WI38 (cell line): ENCODE data around the gene SPRR4.

Experiments used
- H3K4me3 ChIP-seq: 2 replicates; pipeline ENCODE4 v1.5.1; 2011; ENCODE audit warnings: low read depth, mild to moderate bottlenecking, control low read depth, low read length
- TF ChIP-seq, protein P1 (sequence below): IDR thresholded peaks from 2 replicates; pipeline ENCODE4 v1.5.1; 2012; ENCODE audit warnings: low read depth, mild to moderate bottlenecking, control low read depth, low read length

SPRR4 gene

DNA sequence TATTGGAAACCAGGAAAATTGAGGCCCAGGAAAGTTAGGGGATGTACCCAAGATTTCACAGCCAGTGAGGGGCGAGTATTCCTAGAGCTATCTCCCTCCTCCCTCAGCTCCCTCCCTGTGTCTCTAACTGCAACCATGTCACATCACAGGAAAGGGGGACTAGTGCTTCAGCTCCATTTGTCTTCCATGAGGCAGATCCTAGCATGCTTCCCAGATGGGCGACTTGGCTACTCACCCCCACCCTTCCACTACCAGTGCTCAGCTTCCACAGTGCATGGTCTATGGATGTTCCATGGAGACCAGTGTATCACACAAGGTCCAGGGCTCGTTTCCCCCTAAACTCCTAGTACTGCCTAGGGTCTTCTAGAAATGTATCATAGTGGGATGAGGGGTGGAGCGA lies 4.6 kb upstream of the SPRR4 start:
- H3K4me3 ChIP-seq: no peak overlapping the region
- TF ChIP-seq, protein P1, sequence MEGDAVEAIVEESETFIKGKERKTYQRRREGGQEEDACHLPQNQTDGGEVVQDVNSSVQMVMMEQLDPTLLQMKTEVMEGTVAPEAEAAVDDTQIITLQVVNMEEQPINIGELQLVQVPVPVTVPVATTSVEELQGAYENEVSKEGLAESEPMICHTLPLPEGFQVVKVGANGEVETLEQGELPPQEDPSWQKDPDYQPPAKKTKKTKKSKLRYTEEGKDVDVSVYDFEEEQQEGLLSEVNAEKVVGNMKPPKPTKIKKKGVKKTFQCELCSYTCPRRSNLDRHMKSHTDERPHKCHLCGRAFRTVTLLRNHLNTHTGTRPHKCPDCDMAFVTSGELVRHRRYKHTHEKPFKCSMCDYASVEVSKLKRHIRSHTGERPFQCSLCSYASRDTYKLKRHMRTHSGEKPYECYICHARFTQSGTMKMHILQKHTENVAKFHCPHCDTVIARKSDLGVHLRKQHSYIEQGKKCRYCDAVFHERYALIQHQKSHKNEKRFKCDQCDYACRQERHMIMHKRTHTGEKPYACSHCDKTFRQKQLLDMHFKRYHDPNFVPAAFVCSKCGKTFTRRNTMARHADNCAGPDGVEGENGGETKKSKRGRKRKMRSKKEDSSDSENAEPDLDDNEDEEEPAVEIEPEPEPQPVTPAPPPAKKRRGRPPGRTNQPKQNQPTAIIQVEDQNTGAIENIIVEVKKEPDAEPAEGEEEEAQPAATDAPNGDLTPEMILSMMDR: no peak

DNA sequence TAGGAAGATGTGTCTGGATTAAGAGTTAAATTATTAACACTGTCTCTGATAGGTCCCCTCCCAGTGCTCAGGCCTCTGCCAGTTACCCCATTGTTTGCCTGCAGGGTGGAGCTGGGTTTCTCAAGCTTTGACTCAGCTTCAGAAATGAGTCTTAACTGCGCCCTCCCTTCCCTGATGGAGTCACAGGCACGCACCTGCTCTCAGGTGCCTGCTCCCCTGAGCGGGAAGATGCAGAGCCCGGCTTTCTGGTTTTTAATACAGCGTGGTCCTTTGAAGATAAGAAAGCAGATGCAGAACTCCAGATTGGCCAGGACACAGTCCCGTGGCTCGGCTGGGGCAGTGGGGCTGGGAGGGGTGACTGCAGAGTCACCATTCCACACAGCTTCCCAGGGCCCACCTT lies 3.2 kb upstream of the SPRR4 start:
- TF ChIP-seq, protein P1: no peak

DNA sequence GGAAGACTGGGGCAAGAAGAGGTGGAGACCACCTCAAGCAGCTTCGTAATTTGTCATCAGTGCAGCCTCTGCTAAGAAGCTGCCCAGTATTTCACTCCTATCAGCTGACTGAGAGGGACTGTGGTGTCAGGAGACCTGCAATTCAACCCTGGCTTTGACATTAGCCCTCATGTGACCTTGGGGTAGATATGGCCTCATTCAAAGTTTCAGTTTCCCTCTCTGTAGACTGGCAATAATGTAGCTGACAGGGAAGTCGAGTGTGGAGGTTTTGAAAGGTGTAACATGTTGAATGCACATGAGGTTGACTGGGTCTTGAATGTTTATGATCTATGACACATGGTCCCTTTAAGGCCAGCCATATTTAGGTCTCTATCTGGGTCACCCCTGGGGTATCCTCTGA lies 2.2 kb upstream of the SPRR4 start:
- H3K4me3 ChIP-seq: no peak overlapping the region
- TF ChIP-seq, protein P1: no peak

More for the DNA sequence above, 3.2 kb upstream of the SPRR4 start:
- H3K4me3 ChIP-seq: no peak overlapping the region

DNA sequence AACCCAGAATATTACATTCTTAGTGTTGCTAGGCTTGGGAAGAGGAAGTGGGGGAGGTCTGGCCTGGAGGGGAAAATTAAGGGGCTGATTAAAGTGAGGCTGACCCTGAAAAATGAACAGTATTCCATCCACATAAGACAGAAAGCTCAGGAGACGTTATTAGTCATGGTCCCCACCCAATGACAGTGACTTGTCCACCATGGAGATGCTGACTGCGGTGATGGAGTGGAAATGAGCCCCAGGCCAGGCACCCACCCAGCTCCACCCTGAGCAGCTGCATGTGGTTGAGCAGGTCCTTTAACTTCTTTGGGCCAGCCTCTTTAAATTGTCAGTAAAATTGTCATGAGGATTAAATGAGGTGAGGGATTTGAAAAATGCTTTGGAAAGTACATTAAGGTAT lies 1.4 kb upstream of the SPRR4 start:
- TF ChIP-seq, protein P1: no peak
- no peak overlapping the region for H3K4me3 ChIP-seq

DNA sequence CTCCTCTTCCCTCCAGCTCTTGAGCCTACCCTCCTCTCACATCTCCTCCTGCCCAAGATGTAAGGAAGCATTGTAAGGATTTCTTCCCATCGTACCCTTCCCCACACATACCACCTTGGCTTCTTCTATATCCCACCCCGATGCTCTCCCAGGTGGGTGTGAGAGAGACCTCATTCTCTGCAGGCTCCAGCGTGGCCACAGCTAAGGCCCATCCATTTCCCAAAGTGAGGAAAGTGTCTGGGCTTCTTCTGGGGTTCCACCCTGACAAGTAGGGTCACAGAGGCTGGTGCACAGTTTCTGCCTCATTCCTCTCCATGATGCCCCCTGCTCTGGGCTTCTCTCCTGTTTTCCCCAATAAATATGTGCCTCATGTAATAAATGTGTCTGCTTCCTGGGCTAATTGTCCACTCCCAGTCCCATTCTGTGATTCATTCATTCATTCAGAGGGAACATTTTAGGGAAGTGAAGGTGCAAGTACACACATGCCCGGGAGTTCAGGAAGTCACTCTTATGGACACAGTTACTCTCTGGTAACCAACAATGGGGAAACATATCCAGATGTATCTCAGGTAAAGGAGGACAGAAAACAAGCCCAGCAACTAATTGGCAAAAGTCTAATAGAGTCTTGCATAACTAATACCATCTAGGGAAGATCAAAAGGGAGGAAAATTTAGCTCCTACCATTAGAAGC lies 1.9 kb downstream of the SPRR4 start:
- TF ChIP-seq, protein P1: no peak
- H3K4me3 ChIP-seq: no peak overlapping the region

DNA sequence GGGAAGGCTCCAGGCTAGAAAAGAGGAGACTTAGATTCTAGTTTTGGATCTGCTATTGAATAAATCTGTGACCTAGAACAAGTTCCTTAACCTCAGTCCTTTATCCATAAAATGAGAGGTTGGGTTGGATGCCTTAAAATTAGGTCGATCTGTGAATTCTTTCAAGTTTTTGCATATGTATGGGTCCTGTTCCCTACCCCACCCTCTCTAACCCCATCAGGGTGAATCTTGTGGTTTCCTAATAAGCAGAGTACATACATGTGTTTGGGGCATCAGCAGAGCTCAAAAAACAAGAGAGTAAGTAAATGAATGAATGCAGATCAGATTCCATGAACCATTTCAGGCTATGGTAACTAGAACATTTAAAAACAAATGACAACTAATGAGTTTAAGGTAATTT lies 6.2 kb downstream of the SPRR4 start:
- no peak overlapping the region for H3K4me3 ChIP-seq
- TF ChIP-seq, protein P1: no peak

DNA sequence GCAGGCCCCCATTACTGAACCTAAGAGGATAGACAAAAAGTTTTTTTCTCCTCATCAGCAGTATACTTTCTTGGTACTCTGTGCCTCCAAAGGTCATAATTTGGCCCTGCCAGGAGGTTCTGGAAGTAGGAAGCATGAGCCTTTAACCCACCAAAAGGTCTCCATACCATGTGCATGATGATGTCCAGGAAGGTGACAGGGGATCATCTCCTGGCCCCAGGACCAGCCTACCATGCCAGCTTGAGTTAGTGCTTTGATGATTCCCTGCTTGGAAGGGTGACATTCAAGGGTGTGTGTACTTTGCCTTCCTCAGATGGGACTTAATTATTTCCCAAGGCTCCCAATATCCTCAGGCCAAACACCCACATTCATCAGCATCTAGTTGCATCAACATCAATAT lies 7.2 kb downstream of the SPRR4 start:
- H3K4me3 ChIP-seq: no peak overlapping the region
- TF ChIP-seq, protein P1: no peak
